Sigmoid colon (tissue), 4 donors: ENCODE measurements around the gene DPF3.

ENCODE experiments used
- CTCF ChIP-seq, 4 experiments: fragments of 450-650 bp in 3 of 4; fragments of 200-600 bp in 1 of 4; IDR thresholded peaks; one replicate each; pipeline ENCODE4 v1.5.1; 2016 to 2019; ENCODE audit warnings: antibody characterized with exemption in 4 of 4, mild to moderate bottlenecking in 3 of 4, moderate library complexity in 2 of 4
- EP300 ChIP-seq, 4 donors: sonication (generic); formaldehyde crosslinking; IDR thresholded peaks; one replicate each; pipeline ENCODE4 v1.6.1; 2017; ENCODE audit warnings: antibody characterized with exemption in 4 of 4
- POLR2A ChIP-seq, 2 donors: fragments of 450-650 bp; IDR thresholded peaks; one replicate each; pipeline ENCODE4 v1.6.1; 2016; ENCODE audit warnings: antibody characterized with exemption in 2 of 2, mild to moderate bottlenecking in 2 of 2, moderate library complexity in 2 of 2
- POLR2AphosphoS5 ChIP-seq, 4 donors: sonication (generic); formaldehyde crosslinking; IDR thresholded peaks; one replicate each; pipeline ENCODE4 v1.6.1; 2017; ENCODE audit warnings: antibody characterized with exemption in 4 of 4

DNA sequence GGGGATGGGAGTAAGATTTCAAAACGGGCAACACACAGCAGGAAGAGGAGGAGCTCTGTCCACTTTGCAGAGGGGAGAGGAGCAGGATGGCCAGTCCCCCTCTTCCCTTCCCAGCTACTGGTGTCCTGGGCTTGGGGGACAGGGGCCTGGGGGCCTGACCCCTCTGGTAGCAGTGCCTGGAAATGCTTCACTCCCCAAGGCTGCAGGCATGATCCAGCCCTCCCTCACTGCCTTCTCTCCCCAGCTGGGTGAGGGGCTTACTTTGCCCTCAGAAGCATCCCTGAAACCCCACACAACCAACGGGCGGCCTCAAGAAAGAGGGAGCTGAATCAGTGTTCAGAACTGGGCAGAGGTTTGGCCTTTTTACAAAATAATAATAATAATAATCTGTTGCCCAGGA, 279.5 kb downstream of the DPF3 start:
- TF ChIP-seq POLR2AphosphoS5 (IDR thresholded peaks at IDR 0.05) (no peak), CTCF (IDR thresholded peaks at IDR 0.05) (no peak), EP300 (IDR thresholded peaks at IDR 0.05) (no peak), POLR2A (IDR thresholded peaks at IDR 0.05) (no peak)
